Kidney epithelial cell (primary cell): ENCODE measurements around the gene CELSR1. TPM values are rescaled to one million over a fixed set of nuclear protein-coding genes. Genes with fewer than 3 reads are reported as not detected.

ENCODE experiments used
- DNase-seq: peaks from one replicate; pipeline ENCODE4 v3.0.0-alpha.2; 2010; ENCODE audit warnings: low read depth
- H3K27me3 ChIP-seq: 2 replicates; pipeline ENCODE4 v1.6.0; 2011; ENCODE audit warnings: low read length; ENCODE audit not compliant: control insufficient read depth, insufficient read depth
- H3K36me3 ChIP-seq: 2 replicates; pipeline ENCODE4 v1.5.1; 2011; ENCODE audit warnings: low read length; ENCODE audit not compliant: control insufficient read depth, insufficient read depth
- H3K4me3 ChIP-seq: 2 replicates; pipeline ENCODE4 v1.5.1; 2011; ENCODE audit warnings: low read depth, mild to moderate bottlenecking, control low read depth, low read length
- CTCF ChIP-seq: IDR thresholded peaks from 2 replicates; pipeline ENCODE4 v1.5.1; 2011; ENCODE audit warnings: mild to moderate bottlenecking, moderate library complexity, low read length, control low read depth, inconsistent platforms; ENCODE audit not compliant: insufficient read depth, poor library complexity, severe bottlenecking
- total RNA-seq: library from RNA; depleted of rRNA; stranded (reverse); fragments of >200 nt; gene quantifications from 2 replicates; pipeline ENCODE4 v1.2.3, GENCODE V29; 2015

The CELSR1 gene
- total RNA-seq, 1 donor from 2014 or later = 180 TPM

GRCh38 chr22:46367707-46368191, 169.7 kb downstream of the CELSR1 start:
- no peak overlapping the region for H3K4me3 ChIP-seq
- peaks cover 2% of the 10 kb centered on the region for H3K36me3 ChIP-seq
- H3K27me3 ChIP-seq = no peaks in the 10 kb centered on the region
- no peak for DNase-seq
- TF ChIP-seq CTCF = peak; percentile 92

- no peak for TF ChIP-seq CTCF
- DNase-seq = no peak
- Histone ChIP-seq H3K36me3 (peaks cover 2% of the 10 kb centered on the region), H3K4me3 (no peak overlapping the region), H3K27me3 (no peaks in the 10 kb centered on the region)
These were observed 170.4 kb downstream of the CELSR1 start for GRCh38 chr22:46366801-46367706.

GRCh38 chr22:46366327-46366731, 171.1 kb downstream of the CELSR1 start:
- TF ChIP-seq CTCF = no peak
- no peak overlapping the region for H3K4me3 ChIP-seq
- H3K27me3 ChIP-seq = no peaks in the 10 kb centered on the region
- no peak for DNase-seq
- H3K36me3 ChIP-seq = peaks cover 2% of the 10 kb centered on the region

GRCh38 chr22:46365166-46365624, 172.2 kb downstream of the CELSR1 start:
- no peak overlapping the region for H3K4me3 ChIP-seq
- no peaks in the 10 kb centered on the region for H3K27me3 ChIP-seq
- DNase-seq = no peak
- no peak for TF ChIP-seq CTCF
- H3K36me3 ChIP-seq = peaks cover 2% of the 10 kb centered on the region

- Histone ChIP-seq H3K36me3 (peaks cover 2% of the 10 kb centered on the region), H3K4me3 (no peak overlapping the region), H3K27me3 (no peaks in the 10 kb centered on the region)
- DNase-seq = no peak
- no peak for TF ChIP-seq CTCF
These were observed 172.9 kb downstream of the CELSR1 start for GRCh38 chr22:46364341-46365165.
